ENCODE measurements around the gene ME3. TPM values are rescaled to one million over a fixed set of nuclear protein-coding genes. Genes with fewer than 3 reads are reported as not detected.

Gene ME3
- total and polyA plus RNA-seq, 11 donors, result 11.3 to 51.5 (median 31.3) TPM

GRCh38 chr11:86594746-86595145 is 77.7 kb downstream of the ME3 start:
- intact Hi-C loops (cut with DNase I), result loop anchor here in 1 of 10 donors (10.0 kb wide), 1 partner anchor 130 kb away; no protein-coding TSS in a partner anchor
- H3K4me3 ChIP-seq, result no peak overlapping the region
- ATAC-seq (no peak), DNase-seq (no peak)
- peaks cover 0 to 41% (median 22%) of the 10 kb centered on the region in 12 donors for H3K4me1 ChIP-seq
- H3K27ac ChIP-seq, result no peak overlapping the region
- no peaks in the 10 kb centered on the region for H3K27me3 ChIP-seq
- peaks cover 0 to 7% (median 0%) of the 10 kb centered on the region in 12 donors for H3K9me3 ChIP-seq
- H3K36me3 ChIP-seq, result no peaks in the 10 kb centered on the region
- TF ChIP-seq CTCF (IDR thresholded peaks at IDR 0.05), result no peak
- no peak for TF ChIP-seq POLR2A (IDR thresholded peaks at IDR 0.05)

GRCh38 chr11:86593833-86594232 is 78.6 kb downstream of the ME3 start:
- Histone ChIP-seq H3K4me1 (peaks cover 0 to 44% (median 25%) of the 10 kb centered on the region in 12 donors), H3K4me3 (no peak overlapping the region), H3K27me3 (no peaks in the 10 kb centered on the region), H3K9me3 (peaks cover 0 to 5% (median 0%) of the 10 kb centered on the region in 12 donors), H3K36me3 (no peaks in the 10 kb centered on the region), H3K27ac (no peak overlapping the region)
- TF ChIP-seq CTCF (IDR thresholded peaks at IDR 0.05) (no peak), POLR2A (IDR thresholded peaks at IDR 0.05) (no peak)
- DNase-seq (no peak), ATAC-seq (no peak)
- 80 to 95% (median 93%) methylated on average over 4 of the region's 4 CpGs for WGBS, 4 donors
- intact Hi-C loops (cut with DNase I), result loop anchor here in 1 of 10 donors (10.0 kb wide), 1 partner anchor 129 kb away; no protein-coding TSS in a partner anchor

GRCh38 chr11:86592659-86593451 is 79.6 kb downstream of the ME3 start:
- H3K4me3 ChIP-seq, result no peak overlapping the region
- intact Hi-C loops (cut with DNase I), result loop anchor here in 1 of 10 donors (10.0 kb wide), 1 partner anchor 128 kb away; no protein-coding TSS in a partner anchor
- H3K36me3 ChIP-seq, result no peaks in the 10 kb centered on the region
- no peaks in the 10 kb centered on the region for H3K27me3 ChIP-seq
- WGBS, 4 donors, result 69 to 81% (median 74%) methylated on average over 5 of the region's 5 CpGs
- H3K4me1 ChIP-seq, result peaks cover 0 to 49% (median 32%) of the 10 kb centered on the region in 12 donors
- H3K9me3 ChIP-seq, result peaks cover 0 to 1% (median 0%) of the 10 kb centered on the region in 12 donors
- peak in 4 of 5 donors; percentile 43 to 62 (median 48) for DNase-seq
- peak; percentile 40 to 71 (median 57) for ATAC-seq
- TF ChIP-seq CTCF (IDR thresholded peaks at IDR 0.05), result no peak
- no peak for TF ChIP-seq POLR2A (IDR thresholded peaks at IDR 0.05)
- H3K27ac ChIP-seq, result peak overlapping the region in 2 of 12 donors; percentile 10 to 54

- TF ChIP-seq CTCF (IDR thresholded peaks at IDR 0.05), result no peak
- TF ChIP-seq POLR2A (IDR thresholded peaks at IDR 0.05), result no peak
- no peaks in the 10 kb centered on the region for H3K27me3 ChIP-seq
- no peak overlapping the region for H3K4me3 ChIP-seq
- no peaks in the 10 kb centered on the region for H3K36me3 ChIP-seq
- H3K4me1 ChIP-seq, result peaks cover 0 to 47% (median 28%) of the 10 kb centered on the region in 12 donors
- H3K27ac ChIP-seq, result peak overlapping the region in 2 of 12 donors; percentile 10 to 54
- intact Hi-C loops (cut with DNase I), result loop anchor here in 1 of 10 donors (10.0 kb wide), 1 partner anchor 127 kb away; no protein-coding TSS in a partner anchor
- no peak for DNase-seq
- no peak for ATAC-seq
- no peaks in the 10 kb centered on the region for H3K9me3 ChIP-seq
- 38 to 44% (median 40%) methylated on average over 1 of the region's 1 CpG for WGBS, 4 donors
These were observed 80.3 kb downstream of the ME3 start for GRCh38 chr11:86592047-86592591.
